ENCODE results near the gene CATSPERE. TPM values are rescaled to one million over a fixed set of nuclear protein-coding genes. Genes with fewer than 3 reads are reported as not detected.
"Not testable (repeated sequence)": the region's sequence is repeated elsewhere in the genome, so short reads cannot be mapped to it uniquely, and the experiment has no call there.

The CATSPERE gene
- total RNA-seq, 1 experiment from 2014 or later, result not detected

DNA sequence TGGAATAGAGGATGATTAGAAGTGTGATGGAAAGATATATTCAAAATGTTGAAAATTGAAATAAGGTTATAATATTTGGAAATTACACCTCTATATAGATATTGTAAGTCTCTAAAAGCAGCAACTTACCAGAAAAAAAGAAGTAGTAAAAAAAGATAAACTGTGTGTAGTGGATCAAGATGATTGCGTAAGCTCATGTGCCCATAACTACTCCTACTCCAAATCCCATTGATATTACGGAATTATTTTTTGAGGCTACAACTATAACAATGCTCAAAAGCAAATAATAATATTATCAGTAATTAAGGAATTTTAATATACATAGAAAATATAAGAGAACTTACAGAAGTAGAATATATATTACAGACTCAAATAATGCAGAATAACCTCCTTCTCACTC lies 33.6 kb downstream of the CATSPERE start:
- DNase-seq (ENCODE audit: low read depth), result no peak
- in situ Hi-C loops (cut with HindIII; ENCODE audit: low pct_unique_long_range_greater_than_20kb, low sequenced_read_pairs), result no loop called here

DNA sequence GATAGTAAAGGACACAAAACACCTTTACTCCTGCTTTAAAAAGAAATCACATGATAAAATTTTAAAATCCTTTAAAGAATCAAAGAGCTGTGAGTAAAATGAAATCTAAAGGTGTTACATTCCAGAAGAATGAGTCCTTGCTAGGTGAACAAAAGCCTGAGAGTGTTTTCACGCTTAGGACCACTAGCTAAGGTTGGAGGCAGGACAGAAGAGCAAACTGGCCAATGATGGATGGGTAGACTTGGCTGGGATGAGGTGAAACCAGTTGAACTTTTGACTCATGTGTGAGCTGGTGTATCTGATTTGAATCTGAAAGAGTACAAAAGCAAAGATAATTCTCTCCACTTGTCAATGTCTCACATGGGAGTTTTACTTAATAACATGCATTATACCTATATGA lies 35.1 kb downstream of the CATSPERE start:
- no peak for DNase-seq (ENCODE audit: low read depth)
- in situ Hi-C loops (cut with HindIII; ENCODE audit: low pct_unique_long_range_greater_than_20kb, low sequenced_read_pairs), result no loop called here

DNA sequence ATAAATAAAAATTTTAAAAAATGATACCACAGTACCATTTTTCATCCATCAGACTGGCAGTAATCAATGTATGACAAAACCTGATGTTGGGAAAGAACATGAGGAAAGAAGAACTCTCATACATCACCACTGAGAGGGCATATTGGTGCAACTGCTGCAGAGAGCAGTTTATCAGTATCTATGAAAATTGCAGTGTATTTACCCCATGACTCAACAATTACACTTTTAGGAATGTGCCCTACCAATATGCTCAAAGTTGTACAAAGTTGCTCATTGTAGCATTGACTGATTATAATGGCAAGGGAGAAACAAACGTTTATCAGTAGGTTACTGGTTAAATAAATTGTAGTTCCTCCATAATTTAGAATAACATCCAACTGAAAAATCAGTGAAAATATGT lies 36.7 kb downstream of the CATSPERE start:
- no peak for DNase-seq (ENCODE audit: low read depth)
- in situ Hi-C loops (cut with HindIII; ENCODE audit: low pct_unique_long_range_greater_than_20kb, low sequenced_read_pairs), result no loop called here

DNA sequence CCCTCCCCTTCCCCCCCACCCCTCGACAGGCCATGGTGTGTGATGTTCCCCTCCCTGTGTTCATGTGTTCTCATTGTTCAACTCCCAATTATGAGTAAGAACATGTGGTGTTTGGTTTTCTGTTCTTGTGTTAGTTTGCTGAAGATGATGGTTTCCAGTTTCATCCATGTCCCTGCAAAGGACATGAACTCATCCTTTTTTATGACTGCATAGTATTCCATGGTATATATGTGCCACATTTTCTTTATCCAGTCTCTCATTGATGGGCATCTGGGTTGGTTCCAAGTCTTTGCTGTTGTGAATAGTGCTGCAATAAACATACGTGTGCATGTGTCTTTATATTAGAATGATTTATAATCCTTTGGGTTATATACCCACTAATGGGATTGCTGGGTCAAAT lies 38.4 kb downstream of the CATSPERE start:
- DNase-seq (ENCODE audit: low read depth); in situ Hi-C loops (cut with HindIII; ENCODE audit: low pct_unique_long_range_greater_than_20kb, low sequenced_read_pairs): not testable (repeated sequence)

DNA sequence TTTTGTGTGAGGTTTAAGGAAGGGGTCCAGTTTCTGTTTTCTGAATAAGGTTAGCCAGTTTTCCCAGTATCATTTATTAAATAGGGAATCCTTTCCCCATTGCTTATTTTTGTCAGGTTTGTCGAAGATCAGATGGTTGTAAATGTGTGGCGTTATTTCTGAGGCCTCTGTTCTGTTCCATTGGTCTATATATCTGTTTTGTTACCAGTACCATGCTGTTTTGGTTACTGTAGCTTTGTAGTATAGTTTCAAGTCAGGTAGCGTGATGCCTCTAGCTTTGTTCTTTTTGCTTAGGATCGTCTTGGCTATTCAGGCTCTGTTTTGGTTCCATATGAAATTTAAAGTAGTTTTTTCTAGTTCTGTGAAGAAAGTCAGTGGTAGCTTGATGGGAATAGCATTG lies 39.4 kb downstream of the CATSPERE start:
- DNase-seq (ENCODE audit: low read depth); in situ Hi-C loops (cut with HindIII; ENCODE audit: low pct_unique_long_range_greater_than_20kb, low sequenced_read_pairs): not testable (repeated sequence)

DNA sequence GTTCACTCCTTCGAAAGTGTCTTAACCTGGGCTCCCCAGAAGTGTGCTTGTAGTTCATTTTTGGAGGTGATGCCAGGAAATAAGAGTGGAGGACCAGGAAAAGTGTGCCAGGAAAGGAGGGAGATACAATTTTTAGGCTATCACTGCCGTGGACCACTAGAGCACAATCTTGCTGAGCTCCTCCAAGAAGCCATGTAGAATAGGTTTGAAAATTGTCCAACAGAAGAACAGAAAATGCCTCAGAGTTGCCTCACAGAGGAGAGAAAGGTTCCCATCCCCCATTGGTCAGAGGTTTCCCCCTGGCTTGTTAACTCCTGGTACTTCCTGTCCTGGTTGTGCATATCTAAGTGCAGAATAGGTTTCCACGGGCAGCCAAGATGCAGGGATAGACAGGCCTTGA lies 41.6 kb downstream of the CATSPERE start:
- no peak for DNase-seq (ENCODE audit: low read depth)
- in situ Hi-C loops (cut with HindIII; ENCODE audit: low pct_unique_long_range_greater_than_20kb, low sequenced_read_pairs), result no loop called here

DNA sequence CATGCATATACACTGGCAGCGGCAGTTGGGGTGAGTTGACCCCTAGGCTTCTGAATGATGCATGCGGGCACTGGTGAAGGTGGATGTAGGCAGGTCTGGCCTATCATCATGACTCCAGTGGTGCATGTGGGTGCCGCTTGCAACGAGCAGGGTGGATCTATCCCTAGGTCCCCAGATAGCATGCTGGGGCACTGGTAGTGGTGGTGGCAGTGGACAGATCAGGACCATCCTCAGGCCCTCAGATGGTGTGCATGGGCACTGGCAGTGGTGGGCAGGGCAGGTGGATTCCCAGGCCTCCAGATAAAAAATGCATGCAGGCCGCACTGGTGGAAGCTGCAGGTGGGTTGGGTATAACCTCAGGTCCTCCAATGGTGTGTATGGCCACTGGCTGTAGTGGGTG lies 52.4 kb downstream of the CATSPERE start:
- in situ Hi-C loops (cut with HindIII; ENCODE audit: low pct_unique_long_range_greater_than_20kb, low sequenced_read_pairs), result no loop called here
- no peak for DNase-seq (ENCODE audit: low read depth)

DNA sequence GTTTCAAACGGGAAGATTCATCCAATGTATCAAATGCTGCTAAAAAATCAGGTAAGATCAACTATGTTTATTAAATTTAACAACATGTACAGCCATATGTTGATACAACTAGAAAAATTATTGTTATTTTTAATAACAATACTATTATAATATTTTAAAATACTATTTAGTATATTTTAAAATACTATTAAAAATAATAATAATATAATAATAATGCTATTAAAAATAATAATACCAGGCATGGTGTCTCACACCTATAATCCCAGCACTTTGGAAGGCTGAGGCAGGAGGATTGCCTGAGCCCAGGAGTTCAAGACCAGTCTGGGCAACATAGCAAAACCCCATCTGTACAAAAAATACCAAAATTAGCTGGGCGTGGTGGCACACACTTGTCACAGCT lies 54.6 kb downstream of the CATSPERE start:
- in situ Hi-C loops (cut with HindIII; ENCODE audit: low pct_unique_long_range_greater_than_20kb, low sequenced_read_pairs), result no loop called here
- no peak for DNase-seq (ENCODE audit: low read depth)

DNA sequence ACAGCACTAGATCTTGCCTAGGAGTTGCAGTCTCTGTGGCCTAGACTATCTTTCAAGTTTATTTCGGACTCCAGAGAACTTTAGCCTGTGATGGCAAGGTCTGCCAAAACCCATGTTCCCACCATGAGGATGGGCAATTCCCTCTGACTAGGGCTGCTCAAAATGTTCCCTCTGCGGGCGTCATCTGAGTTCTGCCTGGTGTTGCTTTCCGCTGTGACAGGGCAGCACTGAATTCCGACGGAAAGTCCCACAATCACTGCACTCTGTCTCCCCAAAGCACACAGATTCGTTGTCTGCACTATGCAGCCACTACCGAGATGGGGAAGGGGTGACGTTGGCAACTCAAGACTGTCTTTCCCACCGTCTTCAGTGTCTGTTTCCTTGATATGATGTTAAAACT lies 75.2 kb downstream of the CATSPERE start:
- in situ Hi-C loops (cut with HindIII; ENCODE audit: low pct_unique_long_range_greater_than_20kb, low sequenced_read_pairs), result no loop called here
- DNase-seq (ENCODE audit: low read depth), result no peak

DNA sequence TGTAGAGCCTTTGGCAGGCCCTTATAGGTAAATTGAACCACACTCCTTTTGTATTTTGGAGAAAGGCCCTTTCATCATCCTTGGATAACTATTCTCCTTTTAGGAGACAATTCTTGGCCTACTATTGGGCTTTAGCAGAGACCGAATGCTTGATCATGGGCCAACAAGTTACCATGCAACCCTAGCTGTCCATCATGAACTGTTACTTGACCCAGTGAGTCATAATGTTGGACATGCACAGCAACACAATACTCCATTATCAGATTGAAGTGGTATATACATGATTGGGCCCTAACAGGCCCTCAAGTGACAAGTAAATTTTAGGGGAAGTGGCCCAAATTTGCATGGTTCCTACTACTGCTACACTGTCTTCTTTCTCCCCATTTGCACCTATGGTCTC lies 84.4 kb downstream of the CATSPERE start:
- no peak for DNase-seq (ENCODE audit: low read depth)
- in situ Hi-C loops (cut with HindIII; ENCODE audit: low pct_unique_long_range_greater_than_20kb, low sequenced_read_pairs), result no loop called here

DNA sequence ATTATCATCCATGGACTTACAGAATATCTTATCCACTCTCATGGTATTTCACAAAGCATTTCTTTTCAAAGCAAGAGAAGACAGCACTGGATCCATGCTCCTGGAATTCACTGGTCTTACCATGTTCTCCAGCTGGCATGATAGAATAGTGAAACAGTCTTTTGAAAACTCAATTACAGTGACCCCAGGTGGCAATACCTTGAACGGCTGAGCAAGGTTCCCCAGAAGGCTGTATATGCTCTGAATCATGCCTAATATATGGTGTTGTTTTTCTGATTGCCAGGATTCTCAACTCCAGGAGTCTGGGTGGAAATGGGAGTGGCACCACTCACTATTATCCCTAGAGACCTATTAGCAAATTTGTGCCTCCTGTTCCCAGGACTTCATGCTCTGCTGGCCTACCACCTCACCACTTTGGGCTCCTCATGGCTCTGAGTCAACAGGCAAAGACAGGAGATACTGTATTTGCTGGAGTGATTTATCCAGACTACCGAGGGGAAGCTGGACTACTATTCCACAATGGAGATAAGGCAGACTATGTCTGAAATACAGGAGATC lies 87.6 kb downstream of the CATSPERE start:
- in situ Hi-C loops (cut with HindIII; ENCODE audit: low pct_unique_long_range_greater_than_20kb, low sequenced_read_pairs), result no loop called here
- no peak for DNase-seq (ENCODE audit: low read depth)

DNA sequence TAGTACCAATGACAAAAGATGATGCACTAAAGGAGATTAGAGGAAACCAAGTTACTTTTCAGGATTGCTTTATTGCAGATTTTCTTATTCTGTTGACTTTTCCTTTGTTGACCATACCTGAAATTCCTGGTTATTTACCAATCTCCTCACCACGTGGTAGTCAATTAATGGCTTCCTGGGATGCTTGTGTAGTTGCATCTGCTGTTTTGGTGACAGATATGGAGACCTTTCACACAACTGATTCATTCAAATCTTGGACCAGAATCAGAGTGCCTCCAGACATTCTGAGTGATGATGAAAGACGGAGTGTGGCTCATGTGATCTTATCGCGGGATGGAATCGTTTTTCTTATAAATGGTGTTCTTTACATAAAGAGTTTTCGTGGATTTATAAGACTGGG lies 91.3 kb downstream of the CATSPERE start:
- no peak for DNase-seq (ENCODE audit: low read depth)
- in situ Hi-C loops (cut with HindIII; ENCODE audit: low pct_unique_long_range_greater_than_20kb, low sequenced_read_pairs), result no loop called here

DNA sequence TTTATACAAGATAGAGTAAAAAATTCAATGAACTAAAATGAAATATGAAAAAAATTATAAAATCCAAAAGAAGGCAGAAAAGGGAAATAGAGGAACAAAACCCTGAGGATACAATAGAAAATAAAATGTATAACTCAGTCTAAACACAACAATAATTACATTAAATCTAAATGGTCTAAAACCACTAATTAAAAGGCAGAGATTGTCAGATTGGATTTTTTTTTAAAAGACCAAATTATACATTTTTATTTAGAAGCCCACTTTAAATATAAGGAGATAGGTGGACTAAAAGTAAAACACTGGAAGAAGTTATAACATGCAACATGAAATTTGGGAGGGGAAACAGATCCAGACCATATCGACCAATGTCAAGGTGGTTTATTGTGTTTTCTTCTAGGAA lies 95.2 kb downstream of the CATSPERE start:
- DNase-seq (ENCODE audit: low read depth), result no peak
- in situ Hi-C loops (cut with HindIII; ENCODE audit: low pct_unique_long_range_greater_than_20kb, low sequenced_read_pairs), result no loop called here

DNA sequence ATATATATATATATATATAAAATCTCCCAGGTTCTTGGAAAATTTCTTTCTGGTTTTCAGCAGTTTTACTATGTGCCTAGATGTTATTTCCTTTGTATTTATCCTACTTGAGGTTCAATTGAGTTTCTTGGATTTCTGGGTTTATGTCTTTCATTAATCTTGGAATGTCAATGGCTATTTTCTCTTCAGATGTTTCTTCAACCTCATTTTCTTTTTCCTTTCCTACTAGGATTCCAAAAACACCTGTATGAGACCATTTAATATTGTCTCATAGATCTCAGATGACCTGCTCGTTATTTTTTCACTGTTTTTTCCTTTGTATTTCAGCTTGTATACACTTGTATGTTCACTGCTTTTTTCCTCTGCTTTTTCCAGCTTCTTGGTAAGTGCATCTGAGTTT lies 96.5 kb downstream of the CATSPERE start:
- in situ Hi-C loops (cut with HindIII; ENCODE audit: low pct_unique_long_range_greater_than_20kb, low sequenced_read_pairs), result no loop called here
- no peak for DNase-seq (ENCODE audit: low read depth)

DNA sequence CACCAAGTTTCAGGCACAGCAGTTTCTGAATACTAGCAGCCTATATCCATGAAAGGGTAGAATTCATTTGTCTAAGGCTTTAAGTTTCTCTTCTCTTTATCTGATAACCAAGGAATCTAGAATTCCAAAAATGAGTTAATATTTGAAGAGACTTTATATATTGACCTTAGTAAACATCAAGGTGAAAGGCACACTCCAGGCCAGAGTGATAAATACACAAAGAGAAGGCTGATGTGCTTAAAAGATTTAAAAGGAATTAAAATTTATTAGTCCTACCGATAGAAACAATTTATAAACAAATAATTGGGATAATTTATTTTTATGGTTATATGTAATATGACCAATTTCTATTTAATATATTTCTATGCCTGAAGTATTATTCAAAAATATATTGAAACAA lies 98.5 kb downstream of the CATSPERE start:
- DNase-seq (ENCODE audit: low read depth), result no peak
- in situ Hi-C loops (cut with HindIII; ENCODE audit: low pct_unique_long_range_greater_than_20kb, low sequenced_read_pairs), result no loop called here

DNA sequence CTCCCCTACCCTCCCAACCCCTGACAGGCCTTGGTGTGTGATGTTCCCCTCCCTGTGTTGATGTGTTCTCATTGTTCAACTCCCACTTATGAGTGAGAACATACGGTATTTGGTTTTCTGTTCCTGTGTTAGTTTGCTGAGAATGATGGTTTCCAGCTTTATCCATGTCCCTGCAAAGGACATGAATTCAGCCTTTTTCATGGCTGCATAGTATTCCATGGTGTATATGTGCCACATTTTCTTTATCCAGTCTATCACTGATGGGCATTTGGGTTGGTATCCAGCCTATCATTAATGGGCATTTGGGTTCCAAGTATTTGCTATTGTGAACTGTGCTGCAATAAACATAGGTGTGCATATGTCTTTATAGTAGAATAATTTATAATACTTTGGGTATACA lies 101.8 kb downstream of the CATSPERE start:
- DNase-seq (ENCODE audit: low read depth); in situ Hi-C loops (cut with HindIII; ENCODE audit: low pct_unique_long_range_greater_than_20kb, low sequenced_read_pairs): not testable (repeated sequence)

DNA sequence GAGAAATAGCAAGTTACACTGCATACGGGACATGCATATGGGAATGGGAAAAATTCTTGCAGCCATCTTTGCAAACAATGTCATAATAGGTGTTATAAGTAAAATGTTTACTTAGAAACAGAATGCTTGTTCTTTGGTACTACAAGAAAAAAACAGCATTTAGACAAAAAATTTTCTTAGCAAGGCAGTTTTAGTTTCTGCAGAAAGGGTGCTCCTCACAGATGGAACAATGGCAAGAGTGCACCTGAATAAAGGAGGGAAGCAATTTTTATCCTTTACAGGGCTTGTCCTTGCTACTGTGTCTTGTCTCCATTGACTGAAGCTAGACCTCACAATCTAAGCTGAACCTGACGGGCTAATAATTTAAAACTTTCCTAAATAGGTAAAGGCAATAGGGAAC lies 112.7 kb downstream of the CATSPERE start:
- no peak for DNase-seq (ENCODE audit: low read depth)
- in situ Hi-C loops (cut with HindIII; ENCODE audit: low pct_unique_long_range_greater_than_20kb, low sequenced_read_pairs), result no loop called here

DNA sequence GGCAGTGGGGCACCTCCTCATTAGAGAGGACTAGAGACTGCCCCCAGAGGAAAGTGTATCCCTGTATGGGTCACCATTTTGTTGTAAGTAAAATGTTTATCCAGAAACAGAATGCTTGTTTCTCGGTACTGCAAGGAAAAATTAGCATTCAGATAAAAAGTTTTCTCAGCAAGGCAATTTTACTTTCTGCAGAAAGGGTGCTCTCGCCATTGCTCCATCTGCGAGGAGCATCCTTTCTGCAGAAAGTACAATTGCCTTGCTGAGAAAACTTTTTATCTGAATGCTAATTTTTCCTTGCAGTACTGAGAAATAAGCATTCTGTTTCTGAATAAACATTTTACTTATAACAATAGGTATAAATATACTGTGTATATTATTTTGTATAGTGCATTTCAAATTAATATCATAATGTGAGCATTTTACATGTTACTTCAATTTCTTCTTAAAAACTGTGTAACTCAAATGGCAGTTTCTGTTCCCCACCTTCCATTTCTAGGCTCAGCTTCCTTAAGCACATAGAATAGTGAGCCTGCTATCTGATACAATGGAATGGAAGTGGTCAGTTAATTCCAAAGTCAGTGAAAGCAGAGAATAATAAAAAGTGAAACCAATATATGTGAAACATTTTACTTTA lies 115.3 kb downstream of the CATSPERE start:
- DNase-seq (ENCODE audit: low read depth), result no peak
- in situ Hi-C loops (cut with HindIII; ENCODE audit: low pct_unique_long_range_greater_than_20kb, low sequenced_read_pairs), result no loop called here

DNA sequence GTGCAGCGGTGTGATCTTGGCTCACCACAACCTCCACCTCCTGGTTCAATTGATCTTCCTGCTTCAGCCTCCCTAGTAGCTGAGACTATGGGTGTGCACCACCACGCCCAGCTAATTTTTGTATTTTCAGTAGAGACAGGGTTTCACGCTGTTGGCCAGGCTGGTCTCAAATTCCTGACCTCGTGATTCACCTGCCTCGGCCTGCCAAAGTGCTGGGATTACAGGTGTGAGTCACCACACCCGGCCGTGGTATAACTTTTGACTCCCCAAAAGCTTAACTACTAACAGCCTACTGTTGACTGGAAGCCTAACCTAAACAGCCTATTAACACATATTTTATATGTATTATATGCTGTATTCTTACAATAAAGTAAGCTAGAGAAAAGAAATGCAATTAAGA lies 117.1 kb downstream of the CATSPERE start:
- DNase-seq (ENCODE audit: low read depth); in situ Hi-C loops (cut with HindIII; ENCODE audit: low pct_unique_long_range_greater_than_20kb, low sequenced_read_pairs): not testable (repeated sequence)

DNA sequence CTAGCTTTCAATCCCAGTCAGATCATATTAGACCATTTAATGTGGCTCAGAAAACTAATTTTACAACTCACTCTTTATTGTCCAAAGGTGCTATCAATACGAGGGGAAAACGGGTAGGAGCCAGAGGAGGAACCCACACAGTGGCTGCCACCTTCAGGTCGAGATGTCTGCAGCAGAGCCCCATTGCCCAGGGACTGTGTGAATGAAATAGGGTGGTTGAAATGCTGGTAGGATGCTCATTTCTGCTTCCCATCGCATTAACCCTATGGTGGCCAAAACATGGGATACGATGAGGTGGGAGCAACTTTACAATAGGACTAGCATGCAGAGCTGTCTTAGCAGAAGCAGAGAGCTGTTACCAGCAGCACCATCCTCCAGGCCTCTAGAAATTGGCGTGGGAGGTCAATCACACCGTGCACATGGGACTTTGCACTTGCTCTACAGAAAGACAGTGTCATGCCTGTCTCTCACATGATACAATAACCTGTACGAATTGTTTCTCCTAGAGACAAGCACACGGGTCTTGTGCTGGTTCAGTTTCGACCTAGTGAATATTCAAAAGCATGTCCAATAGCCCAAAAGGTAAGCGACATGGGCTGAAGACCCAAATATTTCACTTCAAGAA lies 122.4 kb downstream of the CATSPERE start:
- in situ Hi-C loops (cut with HindIII; ENCODE audit: low pct_unique_long_range_greater_than_20kb, low sequenced_read_pairs), result no loop called here
- no peak for DNase-seq (ENCODE audit: low read depth)
